K562 (cell line): ENCODE measurements around the gene BRAP. TPM values are rescaled to one million over a fixed set of nuclear protein-coding genes. Genes with fewer than 3 reads are reported as not detected.

Experiments used
- NCOA6 ChIP-seq: fragments of 450-650 bp; IDR thresholded peaks from 2 replicates; pipeline ENCODE4 v1.6.1; 2017; ENCODE audit warnings: mild to moderate bottlenecking
- PHTF2 ChIP-seq: fragments of 250-450 bp; sonication (Bioruptor Pico); IDR thresholded peaks from 2 replicates; pipeline ENCODE4 v1.5.0; 2021; ENCODE audit warnings: mild to moderate bottlenecking
- POLR2A ChIP-seq: fragments of 450-650 bp; conservative IDR thresholded peaks from 2 replicates; pipeline ENCODE4 v1.6.1; 2016
- YBX1 ChIP-seq: fragments of 450-650 bp; IDR thresholded peaks from 2 replicates; pipeline ENCODE4 v1.7.1; 2016; ENCODE audit warnings: mild to moderate bottlenecking
- YY1 ChIP-seq, 3 experiments: IDR thresholded peaks; 2 replicates each; pipeline ENCODE4 v1.6.1; 2011; ENCODE audit warnings: low read length in 2 of 3, mild to moderate bottlenecking in 2 of 3, moderate library complexity in 2 of 3, borderline replicate concordance in 1 of 3, control low read depth in 1 of 3, low read depth in 1 of 3; ENCODE audit not compliant: insufficient read depth in 3 of 3, insufficient replicate concordance in 2 of 3, control insufficient read depth in 1 of 3, insufficient read length in 1 of 3; ENCODE audit errors: extremely low read depth in 1 of 3
- ZNF217 ChIP-seq: sonication (generic); formaldehyde crosslinking; IDR thresholded peaks from 2 replicates; pipeline ENCODE4 v1.8.0; 2022; ENCODE audit warnings: mild to moderate bottlenecking, missing genetic modification reagents
- ZNF347 ChIP-seq: fragments of 450-650 bp; formaldehyde crosslinking; IDR thresholded peaks from 2 replicates; pipeline ENCODE4 v1.4.0; 2020; ENCODE audit warnings: low read depth, mild to moderate bottlenecking, moderate library complexity
- polyA plus RNA-seq, 8 experiments: library from polyadenylated mRNA; depleted of rRNA in 4 of 8; stranded (reverse) in 5 of 8; unstranded in 3 of 8; fragments of >200 nt; fragmentation: Nextera tagmentation in 2 of 8; fragmentation: Illumina TruSeq in 1 of 8; extraction: Ambion mirVana in 2 of 8; extraction: Trizol in 1 of 8; gene quantifications; 2 replicates each; pipeline versions ENCODE4 v1.2.1 to v1.2.3, GENCODE V29; 2011 to 2014; ENCODE audit warnings: inconsistent platforms in 1 of 8, missing spikeins in 1 of 8
- total RNA-seq, 7 experiments: library from RNA; depleted of rRNA in 6 of 7; stranded (reverse); fragments of >200 nt in 6 of 7; fragmentation: Illumina TruSeq in 2 of 7; extraction: Trizol in 2 of 7; gene quantifications; 2 replicates each; pipeline versions ENCODE4 v1.2.1 to v1.2.3, GENCODE V29; 2011 to 2021; ENCODE audit warnings: low replicate concordance in 1 of 7
- TF ChIP-seq, protein P1 (sequence below): fragments of 250-450 bp; sonication (Bioruptor Pico); IDR thresholded peaks from 2 replicates; pipeline ENCODE4 v1.4.0; 2020
- TF ChIP-seq, protein P2 (sequence below), 2 experiments: fragments of 450-650 bp; formaldehyde crosslinking in 1 of 2; IDR thresholded peaks; 2 replicates each; pipeline versions ENCODE4 v1.4.0 to v1.6.1; 2014 to 2020; ENCODE audit warnings: mild to moderate bottlenecking in 2 of 2, borderline replicate concordance in 1 of 2, low read depth in 1 of 2
- TF ChIP-seq, protein P3 (sequence below): fragments of 450-650 bp; IDR thresholded peaks from 2 replicates; pipeline ENCODE4 v1.6.1; 2016; ENCODE audit warnings: borderline replicate concordance

The BRAP gene
- total and polyA plus RNA-seq, 9 of the 15 experiments (the other 6 are each of a cell fraction or from before 2014, with no cell fraction given), result 2.2 to 32.6 (median 27.5) TPM

DNA sequence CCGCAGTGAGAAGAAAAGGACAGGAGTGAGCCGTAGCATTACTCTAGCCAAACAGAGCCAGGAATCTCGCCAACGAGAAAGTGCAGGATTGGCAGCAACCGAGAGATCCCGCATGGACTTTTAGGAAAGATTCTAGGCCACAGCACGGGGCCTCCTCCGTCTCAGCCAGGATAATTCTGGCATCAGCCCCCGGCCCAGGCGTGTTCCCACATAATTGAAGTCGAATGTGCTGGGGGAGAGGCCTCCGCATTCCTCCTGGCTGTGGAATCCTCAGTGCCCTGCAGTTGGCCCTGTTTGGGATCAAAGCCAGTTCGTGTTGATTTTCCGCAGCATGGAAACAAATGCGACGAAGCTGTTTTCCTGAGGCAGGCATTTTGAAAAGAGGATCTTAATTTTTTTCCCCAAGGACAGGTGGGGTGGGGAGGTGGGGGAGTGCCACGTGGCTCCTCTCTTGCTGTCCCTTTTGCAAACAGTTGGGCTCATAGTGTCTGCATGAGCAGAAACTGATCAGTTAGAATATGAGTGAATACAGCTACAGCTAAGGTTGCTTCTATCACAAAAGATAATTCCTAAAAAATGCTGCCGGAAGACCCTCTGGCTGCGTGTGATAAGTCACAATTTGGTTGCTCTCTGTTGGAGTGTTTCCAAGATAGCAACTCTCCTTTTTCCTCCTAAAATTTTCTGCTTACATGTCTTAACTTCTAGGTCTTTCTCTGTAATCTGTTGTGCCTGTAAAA, 49.4 kb downstream of the BRAP start (continued):
- peak in 1 of 3 experiments; percentile 58 for TF ChIP-seq YY1 (IDR thresholded peaks at IDR 0.05; ENCODE audit: borderline replicate concordance in 1 of 3, control insufficient read depth in 1 of 3, extremely low read depth in 1 of 3, insufficient read depth in 3 of 3, insufficient read length in 1 of 3, insufficient replicate concordance in 2 of 3, low read depth in 1 of 3, low read length in 2 of 3)
- TF ChIP-seq, protein P1, sequence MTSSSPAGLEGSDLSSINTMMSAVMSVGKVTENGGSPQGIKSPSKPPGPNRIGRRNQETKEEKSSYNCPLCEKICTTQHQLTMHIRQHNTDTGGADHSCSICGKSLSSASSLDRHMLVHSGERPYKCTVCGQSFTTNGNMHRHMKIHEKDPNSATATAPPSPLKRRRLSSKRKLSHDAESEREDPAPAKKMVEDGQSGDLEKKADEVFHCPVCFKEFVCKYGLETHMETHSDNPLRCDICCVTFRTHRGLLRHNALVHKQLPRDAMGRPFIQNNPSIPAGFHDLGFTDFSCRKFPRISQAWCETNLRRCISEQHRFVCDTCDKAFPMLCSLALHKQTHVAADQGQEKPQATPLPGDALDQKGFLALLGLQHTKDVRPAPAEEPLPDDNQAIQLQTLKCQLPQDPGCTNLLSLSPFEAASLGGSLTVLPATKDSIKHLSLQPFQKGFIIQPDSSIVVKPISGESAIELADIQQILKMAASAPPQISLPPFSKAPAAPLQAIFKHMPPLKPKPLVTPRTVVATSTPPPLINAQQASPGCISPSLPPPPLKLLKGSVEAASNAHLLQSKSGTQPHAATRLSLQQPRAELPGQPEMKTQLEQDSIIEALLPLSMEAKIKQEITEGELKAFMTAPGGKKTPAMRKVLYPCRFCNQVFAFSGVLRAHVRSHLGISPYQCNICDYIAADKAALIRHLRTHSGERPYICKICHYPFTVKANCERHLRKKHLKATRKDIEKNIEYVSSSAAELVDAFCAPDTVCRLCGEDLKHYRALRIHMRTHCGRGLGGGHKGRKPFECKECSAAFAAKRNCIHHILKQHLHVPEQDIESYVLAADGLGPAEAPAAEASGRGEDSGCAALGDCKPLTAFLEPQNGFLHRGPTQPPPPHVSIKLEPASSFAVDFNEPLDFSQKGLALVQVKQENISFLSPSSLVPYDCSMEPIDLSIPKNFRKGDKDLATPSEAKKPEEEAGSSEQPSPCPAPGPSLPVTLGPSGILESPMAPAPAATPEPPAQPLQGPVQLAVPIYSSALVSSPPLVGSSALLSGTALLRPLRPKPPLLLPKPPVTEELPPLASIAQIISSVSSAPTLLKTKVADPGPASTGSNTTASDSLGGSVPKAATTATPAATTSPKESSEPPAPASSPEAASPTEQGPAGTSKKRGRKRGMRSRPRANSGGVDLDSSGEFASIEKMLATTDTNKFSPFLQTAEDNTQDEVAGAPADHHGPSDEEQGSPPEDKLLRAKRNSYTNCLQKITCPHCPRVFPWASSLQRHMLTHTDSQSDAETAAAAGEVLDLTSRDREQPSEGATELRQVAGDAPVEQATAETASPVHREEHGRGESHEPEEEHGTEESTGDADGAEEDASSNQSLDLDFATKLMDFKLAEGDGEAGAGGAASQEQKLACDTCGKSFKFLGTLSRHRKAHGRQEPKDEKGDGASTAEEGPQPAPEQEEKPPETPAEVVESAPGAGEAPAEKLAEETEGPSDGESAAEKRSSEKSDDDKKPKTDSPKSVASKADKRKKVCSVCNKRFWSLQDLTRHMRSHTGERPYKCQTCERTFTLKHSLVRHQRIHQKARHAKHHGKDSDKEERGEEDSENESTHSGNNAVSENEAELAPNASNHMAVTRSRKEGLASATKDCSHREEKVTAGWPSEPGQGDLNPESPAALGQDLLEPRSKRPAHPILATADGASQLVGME (CRISPR knock-in tag), result no peak
- TF ChIP-seq ZNF217, result no peak
- TF ChIP-seq POLR2A, result peak; percentile 34; the same call in 1 of the 2 replicates
- peak; percentile 26; the same call in 1 of the 2 replicates for TF ChIP-seq NCOA6
- no peak for TF ChIP-seq ZNF347
- TF ChIP-seq, protein P2, sequence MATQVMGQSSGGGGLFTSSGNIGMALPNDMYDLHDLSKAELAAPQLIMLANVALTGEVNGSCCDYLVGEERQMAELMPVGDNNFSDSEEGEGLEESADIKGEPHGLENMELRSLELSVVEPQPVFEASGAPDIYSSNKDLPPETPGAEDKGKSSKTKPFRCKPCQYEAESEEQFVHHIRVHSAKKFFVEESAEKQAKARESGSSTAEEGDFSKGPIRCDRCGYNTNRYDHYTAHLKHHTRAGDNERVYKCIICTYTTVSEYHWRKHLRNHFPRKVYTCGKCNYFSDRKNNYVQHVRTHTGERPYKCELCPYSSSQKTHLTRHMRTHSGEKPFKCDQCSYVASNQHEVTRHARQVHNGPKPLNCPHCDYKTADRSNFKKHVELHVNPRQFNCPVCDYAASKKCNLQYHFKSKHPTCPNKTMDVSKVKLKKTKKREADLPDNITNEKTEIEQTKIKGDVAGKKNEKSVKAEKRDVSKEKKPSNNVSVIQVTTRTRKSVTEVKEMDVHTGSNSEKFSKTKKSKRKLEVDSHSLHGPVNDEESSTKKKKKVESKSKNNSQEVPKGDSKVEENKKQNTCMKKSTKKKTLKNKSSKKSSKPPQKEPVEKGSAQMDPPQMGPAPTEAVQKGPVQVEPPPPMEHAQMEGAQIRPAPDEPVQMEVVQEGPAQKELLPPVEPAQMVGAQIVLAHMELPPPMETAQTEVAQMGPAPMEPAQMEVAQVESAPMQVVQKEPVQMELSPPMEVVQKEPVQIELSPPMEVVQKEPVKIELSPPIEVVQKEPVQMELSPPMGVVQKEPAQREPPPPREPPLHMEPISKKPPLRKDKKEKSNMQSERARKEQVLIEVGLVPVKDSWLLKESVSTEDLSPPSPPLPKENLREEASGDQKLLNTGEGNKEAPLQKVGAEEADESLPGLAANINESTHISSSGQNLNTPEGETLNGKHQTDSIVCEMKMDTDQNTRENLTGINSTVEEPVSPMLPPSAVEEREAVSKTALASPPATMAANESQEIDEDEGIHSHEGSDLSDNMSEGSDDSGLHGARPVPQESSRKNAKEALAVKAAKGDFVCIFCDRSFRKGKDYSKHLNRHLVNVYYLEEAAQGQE (IDR thresholded peaks at IDR 0.05; ENCODE audit: borderline replicate concordance), result peak; percentile 22; the same call in 1 of the 2 replicates
- TF ChIP-seq, protein P2 (CRISPR knock-in tag; IDR thresholded peaks at IDR 0.05; ENCODE audit: low read depth), result no peak
- no peak for TF ChIP-seq YBX1
- TF ChIP-seq, protein P3, sequence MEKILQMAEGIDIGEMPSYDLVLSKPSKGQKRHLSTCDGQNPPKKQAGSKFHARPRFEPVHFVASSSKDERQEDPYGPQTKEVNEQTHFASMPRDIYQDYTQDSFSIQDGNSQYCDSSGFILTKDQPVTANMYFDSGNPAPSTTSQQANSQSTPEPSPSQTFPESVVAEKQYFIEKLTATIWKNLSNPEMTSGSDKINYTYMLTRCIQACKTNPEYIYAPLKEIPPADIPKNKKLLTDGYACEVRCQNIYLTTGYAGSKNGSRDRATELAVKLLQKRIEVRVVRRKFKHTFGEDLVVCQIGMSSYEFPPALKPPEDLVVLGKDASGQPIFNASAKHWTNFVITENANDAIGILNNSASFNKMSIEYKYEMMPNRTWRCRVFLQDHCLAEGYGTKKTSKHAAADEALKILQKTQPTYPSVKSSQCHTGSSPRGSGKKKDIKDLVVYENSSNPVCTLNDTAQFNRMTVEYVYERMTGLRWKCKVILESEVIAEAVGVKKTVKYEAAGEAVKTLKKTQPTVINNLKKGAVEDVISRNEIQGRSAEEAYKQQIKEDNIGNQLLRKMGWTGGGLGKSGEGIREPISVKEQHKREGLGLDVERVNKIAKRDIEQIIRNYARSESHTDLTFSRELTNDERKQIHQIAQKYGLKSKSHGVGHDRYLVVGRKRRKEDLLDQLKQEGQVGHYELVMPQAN, result no peak
- no peak for TF ChIP-seq PHTF2 (CRISPR knock-in tag)
